ENCODE measurements around the gene CCDC148. TPM values are rescaled to one million over a fixed set of nuclear protein-coding genes. Genes with fewer than 3 reads are reported as not detected.
A peak's percentile ranks its signal among the peaks of the same experiment; 100 is the strongest.

CCDC148 gene
- total RNA-seq, 1 experiment from 2014 or later, result 0.11 TPM

DNA sequence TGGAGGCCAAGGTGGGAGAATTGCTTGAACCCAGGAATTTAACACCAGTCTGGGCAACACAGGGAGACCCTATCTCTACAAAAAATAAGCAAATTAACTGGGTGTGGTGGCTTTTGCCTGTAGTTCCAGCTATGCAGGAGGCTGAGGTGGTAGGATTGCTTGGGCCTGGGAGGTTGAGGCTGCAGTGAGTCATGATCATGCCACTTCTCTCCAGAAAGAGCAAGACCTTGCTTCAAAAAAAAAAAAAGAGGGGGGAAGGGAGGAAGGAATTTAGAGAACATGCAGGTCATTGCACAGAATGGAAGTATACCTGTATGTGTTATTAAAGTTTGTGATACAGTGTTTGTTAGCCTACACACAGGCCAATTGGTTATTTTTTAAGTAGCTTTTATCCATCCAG lies 26.0 kb upstream of the CCDC148 start:
- ATAC-seq, result no peak
- no peak overlapping the region for H3K9ac ChIP-seq (ENCODE audit: low read length)
- no peaks in the 10 kb centered on the region for H3F3A ChIP-seq (ENCODE audit: low read length, unreplicated experiment)
- CTCF ChIA-PET, result interaction anchor here (0.7 kb wide), 1 partner anchor 302 kb away, joined by 11 read pairs; no protein-coding TSS in a partner anchor
- no peaks in the 10 kb centered on the region for H4K20me1 ChIP-seq (ENCODE audit: low read length)
- peaks cover 48% of the 10 kb centered on the region for H3K79me2 ChIP-seq (ENCODE audit: low read length)
- intact Hi-C loops (cut with micrococcal nuclease), result no loop called here
- peak; percentile 31 for DNase-seq
- peaks cover 17% of the 10 kb centered on the region for H3K4me1 ChIP-seq (ENCODE audit: insufficient read depth, low read length)
- no TSS peak for BruUV-seq (replicated peaks)
- no peak overlapping the region for H3K4me3 ChIP-seq (ENCODE audit: low read length)
- H3K36me3 ChIP-seq (ENCODE audit: low read depth, low read length), result no peaks in the 10 kb centered on the region
- H3K27me3 ChIP-seq (ENCODE audit: low read length), result no peaks in the 10 kb centered on the region
- H2AFZ ChIP-seq (ENCODE audit: low read length), result no peak overlapping the region
- H3K27ac ChIP-seq (ENCODE audit: low read length), result no peak overlapping the region
- H3K9me2 ChIP-seq (replicated peaks; ENCODE audit: low read length), result no peaks in the 10 kb centered on the region
- POLR2A ChIA-PET (ENCODE audit: unreplicated experiment), result no interaction called here
- no peak overlapping the region for H3K4me2 ChIP-seq (ENCODE audit: low read length)
- no peaks in the 10 kb centered on the region for H3K9me3 ChIP-seq (ENCODE audit: low read length)
- TF ChIP-seq CTCF (conservative IDR thresholded peaks at IDR 0.05; ENCODE audit: low read depth, low read length) (no peak), EZH2 (IDR thresholded peaks at IDR 0.05; ENCODE audit: low read length, unreplicated experiment) (no peak), EZH2phosphoT487 (IDR thresholded peaks at IDR 0.05; ENCODE audit: borderline replicate concordance, low read length) (no peak)

DNA sequence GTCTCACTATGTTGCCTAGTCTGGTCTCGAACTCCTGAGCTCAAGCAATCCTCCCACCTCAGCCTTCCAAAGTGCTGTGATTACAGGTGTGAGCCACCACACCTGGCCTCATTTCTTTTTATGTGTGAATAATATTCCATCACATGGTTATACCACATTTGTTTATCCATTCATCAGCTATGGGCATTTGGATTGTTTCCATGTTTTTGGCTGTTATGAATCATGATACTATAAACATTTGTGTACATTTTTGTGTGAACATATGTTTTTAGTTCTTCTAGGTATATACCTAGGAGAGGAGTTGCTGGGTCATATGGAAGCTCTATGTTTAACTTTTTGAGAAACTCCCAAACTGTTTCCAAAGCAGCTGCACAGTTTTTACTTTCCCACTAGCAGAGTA lies 24.6 kb upstream of the CCDC148 start:
- ChIA-PET POLR2A (ENCODE audit: unreplicated experiment) (no interaction called here), CTCF (no interaction called here)
- H3K4me2 ChIP-seq (ENCODE audit: low read length), result no peak overlapping the region
- TF ChIP-seq CTCF (conservative IDR thresholded peaks at IDR 0.05; ENCODE audit: low read depth, low read length) (no peak), EZH2 (IDR thresholded peaks at IDR 0.05; ENCODE audit: low read length, unreplicated experiment) (no peak)
- peaks cover 33% of the 10 kb centered on the region for H3K79me2 ChIP-seq (ENCODE audit: low read length)
- no peak overlapping the region for H3K27ac ChIP-seq (ENCODE audit: low read length)
- H3K9me2 ChIP-seq (replicated peaks; ENCODE audit: low read length), result no peaks in the 10 kb centered on the region
- H3K9me3 ChIP-seq (ENCODE audit: low read length), result no peaks in the 10 kb centered on the region
- H3K4me1 ChIP-seq (ENCODE audit: insufficient read depth, low read length), result 0 out of 2 replicates have a peak, but pooled peaks cover 5% of the 10 kb centered on the region
- no TSS peak for BruUV-seq (replicated peaks)
- no peaks in the 10 kb centered on the region for H3K27me3 ChIP-seq (ENCODE audit: low read length)
- no peaks in the 10 kb centered on the region for H4K20me1 ChIP-seq (ENCODE audit: low read length)
- intact Hi-C loops (cut with micrococcal nuclease), result no loop called here
- no peak overlapping the region for H3K4me3 ChIP-seq (ENCODE audit: low read length)
- ATAC-seq, result peak; percentile 29; the same call in 1 of the 2 replicates
- no peak overlapping the region for H3K9ac ChIP-seq (ENCODE audit: low read length)
- H3F3A ChIP-seq (ENCODE audit: low read length, unreplicated experiment), result no peaks in the 10 kb centered on the region
- no peak overlapping the region for H2AFZ ChIP-seq (ENCODE audit: low read length)
- peak; percentile 69 for DNase-seq
- H3K36me3 ChIP-seq (ENCODE audit: low read depth, low read length), result no peaks in the 10 kb centered on the region

GRCh38 chr2:158478816-158479215 lies 22.3 kb upstream of the CCDC148 start:
- DNase-seq (no peak), ATAC-seq (no peak)
- H2AFZ ChIP-seq (ENCODE audit: low read length), result no peak overlapping the region
- H3K27ac ChIP-seq (ENCODE audit: low read length), result no peak overlapping the region
- no TSS peak for BruUV-seq (replicated peaks)
- peaks cover 16% of the 10 kb centered on the region for H3K79me2 ChIP-seq (ENCODE audit: low read length)
- no peaks in the 10 kb centered on the region for H3F3A ChIP-seq (ENCODE audit: low read length, unreplicated experiment)
- no peaks in the 10 kb centered on the region for H3K36me3 ChIP-seq (ENCODE audit: low read depth, low read length)
- no peak overlapping the region for H3K9ac ChIP-seq (ENCODE audit: low read length)
- 0 out of 2 replicates have a peak, but pooled peaks cover 5% of the 10 kb centered on the region for H3K4me1 ChIP-seq (ENCODE audit: insufficient read depth, low read length)
- ChIA-PET POLR2A (ENCODE audit: unreplicated experiment) (no interaction called here), CTCF (no interaction called here)
- H3K4me3 ChIP-seq (ENCODE audit: low read length), result no peak overlapping the region
- no peaks in the 10 kb centered on the region for H3K27me3 ChIP-seq (ENCODE audit: low read length)
- H3K4me2 ChIP-seq (ENCODE audit: low read length), result no peak overlapping the region
- no peaks in the 10 kb centered on the region for H4K20me1 ChIP-seq (ENCODE audit: low read length)
- no peaks in the 10 kb centered on the region for H3K9me3 ChIP-seq (ENCODE audit: low read length)
- no peaks in the 10 kb centered on the region for H3K9me2 ChIP-seq (replicated peaks; ENCODE audit: low read length)
- intact Hi-C loops (cut with micrococcal nuclease), result no loop called here
- TF ChIP-seq EZH2phosphoT487 (IDR thresholded peaks at IDR 0.05; ENCODE audit: borderline replicate concordance, low read length), result no peak
- TF ChIP-seq CTCF (conservative IDR thresholded peaks at IDR 0.05; ENCODE audit: low read depth, low read length), result no peak
- TF ChIP-seq EZH2 (IDR thresholded peaks at IDR 0.05; ENCODE audit: low read length, unreplicated experiment), result no peak

Measured in PC-3 (cell line).